CD4-positive, alpha-beta T cell treated with Interleukin-1 beta for 1 hour (primary cell): ENCODE results near the gene GRIK2.

Source experiments
- DNase-seq, 2 donors: peaks; one replicate each; pipeline ENCODE4 v3.0.0-alpha.2; 2020 to 2022

The GRIK2 gene

DNA sequence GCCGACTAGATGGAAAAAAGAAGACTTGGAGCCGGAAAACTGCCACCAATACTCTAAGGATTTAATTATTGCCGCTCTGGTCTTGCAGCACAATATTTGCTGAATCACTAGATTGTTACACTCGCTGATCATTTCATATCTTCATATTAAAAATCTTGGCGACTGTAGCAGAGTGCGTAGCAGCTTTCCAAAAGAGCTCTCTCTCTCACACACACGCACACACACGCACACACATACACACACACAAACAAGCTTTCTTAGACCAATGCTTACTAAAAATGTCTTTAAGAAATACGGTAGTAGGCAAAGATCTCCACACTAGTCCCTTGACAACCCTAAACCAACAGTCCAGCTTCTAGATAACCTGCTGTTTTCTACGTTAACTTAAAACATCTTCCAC is 7.7 kb downstream of the GRIK2 start:
- DNase-seq: no peak

DNA sequence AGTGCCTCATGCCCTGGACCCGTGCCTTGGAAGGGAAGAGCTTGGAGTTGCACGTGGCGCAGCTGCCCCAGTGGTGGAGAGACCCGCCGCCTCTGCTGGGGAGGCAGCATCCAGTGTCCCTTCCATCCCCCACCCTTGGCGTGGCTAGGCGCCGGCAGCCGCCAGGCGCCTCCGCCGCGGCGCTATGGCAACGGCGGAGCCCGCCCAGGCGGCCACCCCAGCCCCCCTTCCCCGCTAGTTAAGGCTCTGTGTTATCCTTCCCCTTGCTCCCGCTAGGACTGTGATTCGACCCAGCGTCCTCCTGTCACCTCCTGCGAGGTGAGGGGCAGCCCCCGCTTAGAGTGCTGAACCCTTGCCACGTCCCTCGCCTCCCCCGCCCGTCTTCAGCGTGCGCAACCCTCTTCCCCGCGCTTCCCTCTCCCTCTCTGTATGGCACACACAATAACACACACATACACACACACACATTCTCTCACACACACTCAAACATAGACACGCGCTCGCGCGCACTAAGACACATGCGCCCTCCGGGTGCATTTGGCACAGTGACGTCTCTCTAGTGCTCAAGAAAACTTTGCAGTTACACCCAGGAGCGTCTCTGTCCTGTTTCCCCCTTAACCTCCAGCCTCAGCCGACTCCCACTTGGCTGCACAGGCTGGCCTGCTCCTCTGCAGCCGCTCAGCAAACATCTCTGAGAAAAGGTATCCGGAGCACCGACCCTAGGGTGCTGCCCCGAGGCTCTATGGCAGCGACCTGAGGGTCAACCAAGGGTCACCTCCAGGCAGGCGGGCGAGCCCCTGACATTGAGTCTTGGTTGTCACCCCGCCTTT is 8.5 kb downstream of the GRIK2 start:
- no peak for DNase-seq

DNA sequence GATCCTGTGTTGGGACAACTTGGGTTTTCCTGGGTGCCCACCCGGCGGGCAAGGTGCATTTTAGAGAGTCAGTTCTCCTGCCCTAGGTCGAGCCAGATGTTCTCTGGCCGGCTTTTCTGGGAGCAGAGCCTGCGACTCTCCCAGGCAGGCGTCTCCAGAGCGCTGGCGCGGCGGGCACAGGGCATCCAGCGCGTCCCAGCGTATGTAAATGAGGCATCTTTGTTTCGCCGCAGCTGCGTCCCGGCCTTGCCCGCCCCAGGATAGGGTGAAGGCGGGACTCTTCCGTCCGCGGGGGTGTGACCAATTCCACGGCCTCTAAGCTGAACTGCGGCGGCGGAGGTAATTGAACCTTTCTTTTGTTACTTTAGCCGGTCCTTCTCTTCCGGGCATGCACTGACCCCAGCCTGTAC is 9.1 kb downstream of the GRIK2 start:
- DNase-seq: no peak

DNA sequence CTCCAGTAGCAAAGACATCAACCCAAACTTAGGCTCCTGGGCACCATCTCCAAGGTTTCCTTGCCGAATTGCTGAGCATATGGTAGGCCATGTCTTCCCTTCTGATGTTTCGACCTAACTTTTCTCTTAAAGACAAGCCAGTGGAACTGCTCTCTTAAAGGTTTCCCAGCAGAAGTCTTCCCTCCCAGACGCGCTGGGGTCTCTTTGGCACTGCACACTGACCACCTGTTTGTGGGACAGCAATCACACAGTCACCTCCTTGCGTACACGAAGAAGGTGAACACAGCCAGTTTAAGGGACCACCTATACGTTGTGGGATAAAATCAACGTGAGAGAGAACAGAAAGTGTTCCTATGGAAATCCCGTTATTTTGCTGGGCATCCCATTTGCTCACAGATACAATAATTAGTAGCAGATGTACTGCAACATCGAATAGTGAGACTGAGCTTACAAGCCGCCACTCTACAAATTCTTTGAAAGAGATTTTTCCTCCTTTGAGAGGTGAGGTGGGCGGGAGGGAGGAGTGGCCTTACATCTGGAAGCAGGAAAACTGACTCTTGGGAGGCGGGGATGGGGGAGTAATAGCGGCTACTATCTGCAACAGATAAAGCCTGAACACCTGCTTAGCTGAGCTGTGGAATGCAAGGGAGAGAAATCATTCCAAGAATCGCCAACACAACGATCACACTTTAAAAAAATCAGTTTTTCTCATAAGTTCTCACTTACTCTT is 9.9 kb downstream of the GRIK2 start:
- DNase-seq: no peak

DNA sequence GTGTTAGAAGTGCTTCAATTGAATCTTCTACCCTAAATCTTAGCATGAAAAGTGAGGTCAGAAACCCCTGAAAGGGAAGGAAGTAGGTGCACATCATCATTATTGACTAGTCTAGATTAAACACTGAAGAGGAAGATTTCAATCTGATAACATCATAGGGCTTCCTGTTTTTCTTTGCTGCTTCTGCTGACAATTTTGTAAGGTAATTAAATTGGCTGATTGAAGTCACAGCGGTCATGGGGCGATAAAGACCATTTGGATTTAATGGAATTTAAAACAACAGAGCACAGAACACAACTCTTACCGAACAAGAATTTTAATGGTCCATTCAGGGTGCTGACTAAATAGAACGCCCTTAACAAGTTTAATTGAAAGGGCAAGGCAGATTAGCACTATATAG is 11.3 kb downstream of the GRIK2 start:
- DNase-seq: no peak

DNA sequence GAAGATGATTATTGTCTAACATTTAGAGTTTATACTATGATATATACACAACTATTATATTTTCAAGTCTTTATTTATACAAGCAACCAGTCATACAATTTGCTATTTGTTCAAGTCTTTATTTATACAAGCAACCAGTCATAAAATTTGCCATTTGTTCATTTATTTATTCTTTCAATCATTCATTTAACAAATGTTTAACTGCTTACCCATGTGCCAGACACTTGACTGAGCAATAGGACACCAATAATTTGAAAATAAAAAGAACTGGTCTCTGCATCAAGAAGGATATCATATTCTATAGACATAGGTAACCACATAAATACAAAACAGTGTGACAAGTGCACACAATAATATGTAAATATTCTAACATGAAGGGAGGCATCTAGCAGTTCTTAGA is 20.3 kb downstream of the GRIK2 start:
- no peak for DNase-seq

DNA sequence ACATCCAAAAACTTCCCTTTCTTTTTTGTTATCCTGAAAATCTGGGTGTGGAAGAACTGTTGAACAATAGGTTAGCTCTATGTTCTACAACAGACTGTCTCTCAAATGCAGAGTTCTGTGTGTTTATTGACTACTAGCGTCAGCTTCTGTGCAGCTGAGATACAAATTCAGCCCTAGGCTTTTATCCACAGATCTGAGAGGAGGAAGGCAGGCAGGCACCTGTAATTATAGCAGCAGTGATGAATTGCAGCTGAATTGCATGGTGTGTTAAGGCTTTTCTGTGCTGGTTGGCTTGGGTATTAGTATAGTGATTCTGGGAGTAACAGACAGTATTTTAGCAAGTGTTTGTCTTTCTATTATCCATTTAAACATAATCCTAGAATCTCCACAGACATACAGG is 24.4 kb downstream of the GRIK2 start:
- DNase-seq: no peak

DNA sequence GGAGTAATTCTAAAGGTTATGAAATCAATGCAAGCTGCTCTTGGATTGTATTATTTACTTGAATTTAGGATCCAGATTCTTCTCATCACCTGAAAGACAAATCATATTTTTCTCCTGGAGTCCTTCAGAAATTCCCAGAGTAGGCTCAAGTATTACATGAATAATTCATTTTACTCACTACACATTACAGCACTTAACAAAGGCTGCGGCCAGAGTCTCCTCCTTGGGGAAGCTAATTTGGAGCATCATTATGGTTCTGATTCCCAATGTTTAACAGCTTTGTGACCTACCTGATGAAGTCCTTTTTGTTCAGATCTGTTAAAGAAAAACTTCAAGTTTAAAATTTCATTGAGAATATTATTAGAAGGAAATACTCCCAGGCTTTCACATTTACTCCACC is 28.7 kb downstream of the GRIK2 start:
- no peak for DNase-seq

DNA sequence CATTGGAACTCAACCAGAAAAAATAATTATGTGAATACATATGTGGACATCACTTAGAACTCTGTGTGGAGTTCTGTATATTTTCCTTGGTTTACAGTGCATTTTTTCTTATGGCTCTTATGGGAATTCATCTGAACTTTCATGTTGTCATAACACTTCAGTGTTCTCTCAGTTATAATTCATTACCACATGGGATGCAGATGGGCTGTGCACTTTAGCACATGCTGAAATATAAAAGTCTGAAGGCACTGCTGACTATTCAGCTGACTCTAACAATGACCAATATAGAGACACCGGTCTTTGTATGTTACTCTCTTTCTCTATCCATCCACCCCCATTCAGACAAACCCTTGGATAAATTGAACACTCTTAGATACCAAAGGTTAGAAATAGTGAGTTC is 29.3 kb downstream of the GRIK2 start:
- no peak for DNase-seq

DNA sequence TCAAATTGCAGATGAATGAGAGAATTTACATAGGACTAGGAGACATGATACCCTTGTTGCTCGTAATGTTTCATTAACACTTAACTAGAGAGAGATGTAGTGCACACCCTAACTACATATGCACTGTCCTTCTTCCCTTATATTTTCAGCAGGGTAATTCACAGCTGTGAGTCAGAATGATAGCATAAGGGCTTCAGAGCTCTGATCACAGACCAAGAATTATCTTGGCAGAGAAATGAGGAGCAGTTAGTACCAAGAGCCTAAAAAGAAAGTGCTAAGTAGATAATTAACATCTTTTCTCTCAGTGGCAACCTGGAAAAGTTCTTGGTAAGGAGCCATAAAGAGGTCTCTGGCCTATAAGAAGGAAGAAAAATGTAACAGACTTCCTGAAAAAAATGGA is 35.8 kb downstream of the GRIK2 start:
- DNase-seq: no peak

DNA sequence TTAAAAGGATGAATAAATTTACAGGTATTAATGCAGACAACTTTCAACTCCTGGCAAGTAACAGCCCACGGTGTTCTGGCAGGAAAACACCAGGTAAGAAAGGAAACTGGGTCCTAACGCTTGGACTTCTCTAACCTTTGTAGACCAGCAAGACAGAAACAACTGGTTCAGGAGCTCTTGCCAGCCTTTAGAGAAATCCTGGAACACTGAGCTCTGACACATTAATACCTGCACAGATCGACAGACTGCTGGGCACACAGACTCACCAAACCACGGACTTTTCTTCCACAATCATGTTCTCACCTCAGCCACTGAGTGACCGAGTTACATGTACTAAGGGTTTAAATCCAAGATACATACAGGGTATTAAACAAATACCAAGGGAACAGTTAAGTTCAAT is 36.3 kb downstream of the GRIK2 start:
- no peak for DNase-seq

DNA sequence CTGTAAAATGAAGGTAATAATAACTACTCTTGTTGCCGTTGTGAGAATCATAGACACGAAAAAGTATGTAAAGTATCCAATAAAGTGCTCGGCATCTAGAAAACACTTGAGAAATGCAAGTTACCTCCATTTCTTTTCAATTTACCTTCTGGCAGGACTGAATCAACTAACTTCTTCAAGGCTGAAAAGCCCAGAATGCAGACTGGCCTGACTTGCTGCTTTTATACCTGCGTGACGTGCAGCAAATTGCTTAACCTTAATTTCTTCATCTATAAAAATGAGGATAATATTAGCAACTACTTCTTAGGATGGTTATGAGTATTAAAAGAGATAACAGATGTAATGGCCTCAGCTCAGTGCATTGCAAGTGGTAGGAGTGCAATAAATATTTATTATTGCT is 39.6 kb downstream of the GRIK2 start:
- DNase-seq: no peak

DNA sequence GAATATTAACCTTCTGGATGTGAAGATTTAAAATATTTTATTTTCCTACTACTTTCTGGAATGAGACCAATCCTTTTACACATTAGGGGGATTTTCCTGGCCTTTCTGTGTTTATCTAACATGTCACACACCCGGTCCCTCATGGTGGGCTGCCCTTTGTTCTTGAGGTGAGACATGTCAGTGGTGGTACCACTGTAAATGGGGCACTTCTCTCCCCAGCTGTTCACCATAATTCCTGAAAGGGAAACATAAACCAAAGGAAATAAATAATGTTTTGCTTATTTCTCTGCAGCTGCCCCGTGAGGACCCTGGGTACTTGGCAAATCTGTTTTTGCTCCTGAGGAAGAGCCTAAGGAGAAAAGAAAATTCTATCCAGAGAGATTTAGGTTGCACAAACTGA is 41.1 kb downstream of the GRIK2 start:
- DNase-seq: no peak

DNA sequence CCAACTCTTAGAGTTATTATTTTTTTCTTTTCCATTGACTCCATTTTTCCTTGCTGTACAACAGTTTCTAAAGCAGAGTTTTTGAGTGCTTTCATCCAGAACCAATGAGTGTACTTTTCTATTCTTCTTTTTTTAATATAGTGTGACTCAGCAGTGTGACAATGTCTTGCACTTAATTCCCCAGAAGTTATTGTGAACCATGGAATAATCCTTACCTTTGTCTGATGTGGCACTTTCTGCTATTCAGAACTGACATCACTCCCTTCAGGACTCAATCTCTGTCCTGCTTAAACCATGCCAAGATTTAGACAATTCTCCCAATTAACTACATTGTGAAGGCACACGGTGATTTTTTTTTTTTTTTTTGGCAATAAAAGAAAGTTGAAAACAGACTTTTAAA is 41.5 kb downstream of the GRIK2 start:
- no peak for DNase-seq

DNA sequence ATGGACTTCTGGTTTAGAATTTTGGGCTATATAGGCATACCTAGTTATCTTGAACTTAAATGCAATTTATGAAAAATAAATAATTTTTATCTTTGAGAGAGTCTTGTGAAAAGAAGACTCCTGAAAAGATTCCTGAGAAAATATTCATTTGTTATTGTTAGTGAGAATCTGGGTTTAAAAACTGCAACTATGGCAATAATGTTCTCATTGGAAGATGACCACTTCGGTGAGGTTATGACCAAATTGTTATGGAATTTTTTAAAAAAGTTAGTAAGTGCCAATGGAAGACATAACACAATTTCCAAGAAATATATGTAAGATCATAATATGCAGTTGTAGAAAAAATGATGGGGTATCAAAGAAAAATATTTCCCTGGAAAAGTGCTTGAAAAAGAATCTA is 46.3 kb downstream of the GRIK2 start:
- DNase-seq: no peak

DNA sequence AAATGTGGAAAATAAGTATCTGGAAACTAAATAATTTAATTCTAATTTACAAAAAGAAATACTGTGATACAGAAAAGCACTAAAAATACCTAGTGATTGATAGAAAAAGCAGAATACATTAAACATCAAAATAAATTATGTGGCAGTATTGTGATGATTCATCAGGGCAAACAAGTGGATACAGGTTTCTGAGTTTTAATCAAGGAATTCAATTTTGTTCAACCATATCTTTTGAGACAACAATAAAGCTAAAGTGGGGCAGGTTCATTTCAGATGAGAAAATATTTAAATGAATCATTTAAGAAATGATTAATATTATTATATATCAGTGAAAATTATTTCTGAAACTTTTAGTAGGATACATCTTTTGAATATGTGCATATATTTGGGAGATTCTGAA is 49.8 kb downstream of the GRIK2 start:
- DNase-seq: no peak

DNA sequence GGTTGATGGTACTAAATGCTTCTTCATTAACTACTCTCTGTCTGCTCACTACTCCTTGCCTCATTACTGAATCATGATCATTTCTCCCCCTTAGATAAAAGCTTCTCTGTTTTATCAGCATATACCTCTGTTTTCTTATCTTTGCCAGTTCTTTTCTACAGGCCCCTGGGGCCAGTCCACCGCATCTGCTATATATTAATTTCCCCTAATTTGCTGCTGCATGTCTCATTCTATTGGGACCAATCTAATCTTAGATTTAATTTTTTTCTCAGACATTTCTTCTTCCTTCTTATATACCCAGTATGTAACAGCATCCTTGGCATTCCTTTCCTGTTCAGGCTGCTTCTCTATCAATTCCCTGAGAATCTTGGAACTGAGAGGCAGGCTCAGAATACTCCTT is 51.2 kb downstream of the GRIK2 start:
- DNase-seq: no peak

DNA sequence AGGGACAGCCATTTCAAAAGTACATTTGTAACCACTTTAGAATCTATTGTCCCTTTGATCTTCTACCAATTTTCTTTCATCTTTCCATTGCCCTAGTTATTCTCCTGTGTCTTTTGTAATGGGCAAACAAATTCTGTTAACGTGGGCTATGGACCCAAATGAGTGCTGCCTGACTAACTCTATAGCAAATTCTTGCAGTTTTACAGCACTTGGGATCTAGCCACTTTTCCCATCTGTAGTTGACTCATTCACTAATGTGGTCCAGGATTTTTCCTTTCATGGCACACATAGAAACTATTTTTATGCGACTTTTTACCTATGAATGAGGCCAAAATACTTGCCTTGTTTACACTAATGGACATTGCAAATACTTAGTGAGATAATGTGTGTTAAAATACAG is 52.0 kb downstream of the GRIK2 start:
- DNase-seq: no peak

DNA sequence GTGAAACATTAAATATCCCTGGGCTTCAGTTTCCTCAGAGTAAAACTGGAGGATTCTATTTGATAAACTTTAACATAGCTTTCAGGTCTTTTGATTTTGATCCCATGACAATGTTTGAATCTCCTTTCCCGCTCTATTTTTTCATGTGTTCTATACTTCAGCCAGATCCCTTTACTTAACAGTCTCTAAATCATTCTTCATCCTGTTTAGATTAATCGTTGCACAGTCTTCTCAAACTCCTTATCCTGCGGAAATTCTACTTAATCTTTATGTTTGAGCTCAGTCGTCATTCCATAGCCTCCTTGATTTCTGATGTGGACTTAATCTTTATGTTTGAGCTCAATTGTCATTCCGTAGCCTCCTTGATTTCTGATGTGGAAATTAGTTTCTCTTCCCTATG is 57.4 kb downstream of the GRIK2 start:
- no peak for DNase-seq

DNA sequence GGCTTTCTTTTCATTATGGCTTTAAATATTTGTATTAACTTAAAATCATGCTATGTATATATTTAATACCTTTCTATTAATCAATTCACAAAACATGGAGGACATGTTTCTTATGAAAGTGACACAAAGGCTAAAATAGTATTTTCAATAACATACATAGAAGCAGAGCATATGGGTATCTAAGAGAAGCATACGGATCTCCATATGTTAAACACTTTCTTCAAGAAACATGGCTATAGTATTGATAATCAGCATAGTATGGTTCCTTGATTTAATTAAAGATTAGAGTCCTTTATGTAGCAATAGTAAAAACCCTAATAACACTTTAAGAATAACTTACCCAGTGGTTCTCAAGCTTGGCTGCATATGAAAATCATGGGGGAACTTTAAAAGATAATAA is 58.5 kb downstream of the GRIK2 start:
- no peak for DNase-seq

DNA sequence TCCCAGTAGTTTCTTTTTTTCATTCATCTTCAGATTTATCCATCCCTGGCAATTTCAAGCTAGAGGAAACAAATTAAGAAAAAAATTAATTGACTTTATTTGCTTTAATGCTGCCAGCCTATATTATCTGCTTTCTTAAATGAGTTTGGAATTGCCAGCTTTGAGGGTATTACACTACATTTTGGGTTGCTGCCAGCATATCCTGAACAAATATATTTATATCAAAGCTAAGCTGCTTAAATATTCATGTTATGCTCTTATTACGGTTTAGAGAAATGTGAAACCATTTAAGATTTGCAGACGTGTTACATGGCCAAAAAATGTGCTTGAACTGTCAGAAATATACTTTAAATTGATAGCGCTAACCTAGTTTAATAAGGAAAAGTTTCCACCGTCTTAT is 59.7 kb downstream of the GRIK2 start:
- DNase-seq: no peak

DNA sequence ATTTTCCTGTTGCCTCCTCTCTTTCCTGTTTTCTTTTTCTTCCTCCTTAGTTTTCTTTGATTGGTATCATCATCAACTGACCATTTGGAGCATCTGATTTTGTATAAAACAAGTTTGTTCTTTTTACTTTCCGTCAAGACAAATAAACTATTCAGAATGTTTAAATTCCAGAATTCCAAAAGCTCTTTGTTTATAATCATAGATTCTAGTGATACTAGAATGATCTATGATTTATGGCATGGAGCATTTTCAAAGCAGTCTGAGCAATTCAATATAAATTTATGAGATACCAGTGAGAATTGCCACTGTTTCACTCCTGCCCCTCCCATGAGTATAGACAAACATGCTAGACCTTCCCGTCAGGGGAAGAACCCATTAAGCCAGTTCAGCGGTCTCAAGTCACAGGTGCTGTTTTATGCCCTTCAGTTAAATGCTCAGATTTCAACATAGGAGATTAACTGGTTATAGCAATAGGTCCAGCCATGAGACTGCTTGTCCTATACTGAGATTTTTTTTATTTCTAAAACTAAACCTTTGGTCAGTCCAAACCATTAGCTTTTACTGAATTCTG is 60.7 kb downstream of the GRIK2 start:
- no peak for DNase-seq

DNA sequence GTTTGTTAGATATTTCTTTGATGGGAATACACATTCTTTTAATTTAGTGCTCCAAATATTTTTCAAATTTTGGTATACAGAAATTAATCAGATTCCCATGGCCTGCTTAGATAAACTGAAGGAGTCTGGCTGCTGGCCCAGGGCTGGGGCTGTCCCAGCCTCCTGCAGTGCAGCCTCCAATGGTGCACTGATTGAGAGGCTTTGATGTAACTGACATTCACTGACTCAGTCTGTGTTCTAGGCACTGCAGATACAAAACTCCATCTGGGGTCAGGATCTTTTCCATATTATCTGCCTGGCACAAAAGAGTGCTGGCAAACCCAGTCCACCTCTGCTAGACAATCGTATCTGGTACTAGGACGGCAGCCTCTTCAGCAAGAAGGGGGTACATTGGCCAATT is 64.8 kb downstream of the GRIK2 start:
- no peak for DNase-seq

DNA sequence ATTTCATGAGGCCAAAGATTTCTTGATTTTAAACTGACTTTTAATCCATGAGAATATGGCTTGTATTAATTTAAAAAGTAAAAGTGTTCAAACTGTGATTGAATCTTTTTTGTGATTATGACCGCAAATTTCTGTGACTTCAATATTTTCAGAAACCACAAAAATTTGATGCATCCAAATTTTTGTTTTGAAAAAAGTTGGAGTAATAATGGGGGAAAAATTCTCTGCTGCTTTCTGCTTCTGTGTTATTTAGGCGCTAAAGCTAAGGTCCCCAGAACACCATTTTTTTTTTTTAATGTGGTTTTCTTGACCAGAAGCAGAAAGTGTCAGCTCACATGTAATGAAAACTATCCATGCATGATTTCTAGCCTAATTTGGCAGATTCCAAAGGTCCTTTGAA is 65.3 kb downstream of the GRIK2 start:
- DNase-seq: no peak
